Astrocyte of the cerebellum (primary cell): ENCODE results near the gene RSBN1L.

ENCODE experiments used
- DNase-seq: peaks from one replicate; pipeline ENCODE4 v3.0.0-alpha.2; 2011; ENCODE audit warnings: low read depth
- H3K4me3 ChIP-seq: 2 replicates; pipeline ENCODE4 v1.5.1; 2011; ENCODE audit warnings: mild to moderate bottlenecking, low read depth, low read length, moderate library complexity
- CTCF ChIP-seq: IDR thresholded peaks from 2 replicates; pipeline ENCODE4 v1.5.1; 2012; ENCODE audit warnings: low read length, low read depth, moderate library complexity, mild to moderate bottlenecking; ENCODE audit errors: missing control alignments
- in situ Hi-C: cut with HindIII; loops from 2 replicates; pipeline ENCODE4 v1.10.0; 2017; ENCODE audit warnings: low sequenced_read_pairs

The RSBN1L gene

GRCh38 chr7:77736991-77737390 lies 40.7 kb downstream of the RSBN1L start:
- no peak for DNase-seq
- H3K4me3 ChIP-seq, result no peak overlapping the region
- in situ Hi-C loops, result no loop called here
- no peak for TF ChIP-seq CTCF

GRCh38 chr7:77738382-77738781 lies 42.1 kb downstream of the RSBN1L start:
- DNase-seq, result no peak
- no peak overlapping the region for H3K4me3 ChIP-seq
- in situ Hi-C loops, result no loop called here
- no peak for TF ChIP-seq CTCF

- H3K4me3 ChIP-seq, result no peak overlapping the region
- in situ Hi-C loops, result no loop called here
- no peak for TF ChIP-seq CTCF
- no peak for DNase-seq
Measured at GRCh38 chr7:77738871-77739270, 42.6 kb downstream of the RSBN1L start.

GRCh38 chr7:77740257-77740656 lies 44.0 kb downstream of the RSBN1L start:
- no peak overlapping the region for H3K4me3 ChIP-seq
- in situ Hi-C loops, result loop anchor here (5.0 kb wide), 1 partner anchor 93 kb away; no protein-coding TSS in a partner anchor
- no peak for DNase-seq
- no peak for TF ChIP-seq CTCF

GRCh38 chr7:77743518-77743917 lies 47.3 kb downstream of the RSBN1L start:
- no peak overlapping the region for H3K4me3 ChIP-seq
- DNase-seq, result no peak
- TF ChIP-seq CTCF, result no peak
- in situ Hi-C loops, result loop anchor here (5.0 kb wide), 1 partner anchor 96 kb away; no protein-coding TSS in a partner anchor

GRCh38 chr7:77745746-77746145 lies 49.5 kb downstream of the RSBN1L start:
- no peak for TF ChIP-seq CTCF
- in situ Hi-C loops, result no loop called here
- no peak for DNase-seq
- H3K4me3 ChIP-seq, result no peak overlapping the region
